Cardiac fibroblast (primary cell): Measurements from ENCODE around the gene SAC3D1.

Source experiments
- DNase-seq, 2 donors: peaks; one replicate each; pipeline versions ENCODE4 v3.0.0 to v3.0.0-alpha.2; 2010; ENCODE audit warnings: low read depth in 2 of 2
- H3K4me3 ChIP-seq, 2 donors: replicated peaks in 1 of 2; 1 replicate in 1 of 2; 2 replicates in 1 of 2; pipeline ENCODE4 v1.5.1; 2011; ENCODE audit warnings: low read depth in 2 of 2, low read length in 2 of 2, mild to moderate bottlenecking in 2 of 2, moderate library complexity in 1 of 2
- TF ChIP-seq, protein P1 (sequence below): IDR thresholded peaks from one replicate; pipeline ENCODE4 v1.5.1; 2011; ENCODE audit warnings: low read depth, mild to moderate bottlenecking, low read length, inconsistent platforms

The SAC3D1 gene

DNA sequence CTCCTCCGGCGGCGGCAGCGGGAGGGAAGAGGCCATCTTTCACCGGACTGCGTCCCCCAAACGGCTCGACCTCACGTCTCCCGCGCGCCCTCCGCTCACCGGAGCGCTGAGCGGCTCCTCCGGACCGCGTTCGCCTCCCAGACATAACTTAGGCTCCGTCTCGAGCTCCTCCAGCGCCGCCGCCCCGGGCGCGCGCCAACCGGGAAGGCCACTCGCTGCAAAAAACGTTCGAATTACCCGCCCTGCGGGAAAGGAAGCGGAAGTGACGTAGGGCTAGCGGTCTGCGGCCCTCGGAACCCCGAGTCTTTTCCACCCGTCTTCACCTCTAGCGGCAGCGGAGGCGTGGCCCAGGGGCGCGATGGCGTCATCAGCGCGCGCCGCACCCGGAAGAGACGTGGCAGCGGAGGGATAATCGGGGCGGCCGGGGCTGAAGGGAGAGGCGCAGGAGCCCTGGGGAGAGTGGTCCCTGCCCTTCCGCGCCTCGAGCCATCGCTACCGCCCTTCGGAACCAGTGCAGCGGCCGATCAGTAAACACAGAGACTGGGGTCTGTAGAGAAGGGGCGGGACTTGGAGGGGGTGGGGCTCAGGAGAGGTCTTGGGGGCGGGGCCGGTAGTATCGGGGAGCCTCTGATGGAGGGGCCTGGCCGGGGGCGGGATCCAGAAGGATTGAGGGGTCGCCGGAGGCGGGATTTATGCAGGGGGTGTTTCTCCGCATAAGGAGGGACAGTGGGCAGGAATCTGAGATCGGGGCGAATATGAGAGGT is 43.0 kb downstream of the SAC3D1 start, which contains the start of the genes CDCA5 and ZFPL1:
TSS of gene CDCA5 (minus strand) at position 207 of the 764 bp plus-strand sequence. CDS start at position 145, 62 bp downstream.
TSS of gene ZFPL1 (plus strand) at position 389 of the 764 bp plus-strand sequence. CDS start 477 bp downstream, outside the sequence.
- TF ChIP-seq, protein P1, sequence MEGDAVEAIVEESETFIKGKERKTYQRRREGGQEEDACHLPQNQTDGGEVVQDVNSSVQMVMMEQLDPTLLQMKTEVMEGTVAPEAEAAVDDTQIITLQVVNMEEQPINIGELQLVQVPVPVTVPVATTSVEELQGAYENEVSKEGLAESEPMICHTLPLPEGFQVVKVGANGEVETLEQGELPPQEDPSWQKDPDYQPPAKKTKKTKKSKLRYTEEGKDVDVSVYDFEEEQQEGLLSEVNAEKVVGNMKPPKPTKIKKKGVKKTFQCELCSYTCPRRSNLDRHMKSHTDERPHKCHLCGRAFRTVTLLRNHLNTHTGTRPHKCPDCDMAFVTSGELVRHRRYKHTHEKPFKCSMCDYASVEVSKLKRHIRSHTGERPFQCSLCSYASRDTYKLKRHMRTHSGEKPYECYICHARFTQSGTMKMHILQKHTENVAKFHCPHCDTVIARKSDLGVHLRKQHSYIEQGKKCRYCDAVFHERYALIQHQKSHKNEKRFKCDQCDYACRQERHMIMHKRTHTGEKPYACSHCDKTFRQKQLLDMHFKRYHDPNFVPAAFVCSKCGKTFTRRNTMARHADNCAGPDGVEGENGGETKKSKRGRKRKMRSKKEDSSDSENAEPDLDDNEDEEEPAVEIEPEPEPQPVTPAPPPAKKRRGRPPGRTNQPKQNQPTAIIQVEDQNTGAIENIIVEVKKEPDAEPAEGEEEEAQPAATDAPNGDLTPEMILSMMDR: no peak
- H3K4me3 ChIP-seq: peak within 1 kb of the TSS; percentile 81 to 91
- peak; percentile 96 to 97 for DNase-seq

GRCh38 chr11:65084598-65085375 is 43.8 kb downstream of the SAC3D1 start:
- DNase-seq: no peak
- peak overlapping the region; percentile 81 to 91 for H3K4me3 ChIP-seq
- TF ChIP-seq, protein P1: no peak

- TF ChIP-seq, protein P1: no peak
- DNase-seq: no peak
- H3K4me3 ChIP-seq: no peak overlapping the region
These were observed 44.4 kb downstream of the SAC3D1 start for GRCh38 chr11:65085446-65085845.

GRCh38 chr11:65086809-65087208 is 45.8 kb downstream of the SAC3D1 start:
- DNase-seq: no peak
- TF ChIP-seq, protein P1: no peak

DNA sequence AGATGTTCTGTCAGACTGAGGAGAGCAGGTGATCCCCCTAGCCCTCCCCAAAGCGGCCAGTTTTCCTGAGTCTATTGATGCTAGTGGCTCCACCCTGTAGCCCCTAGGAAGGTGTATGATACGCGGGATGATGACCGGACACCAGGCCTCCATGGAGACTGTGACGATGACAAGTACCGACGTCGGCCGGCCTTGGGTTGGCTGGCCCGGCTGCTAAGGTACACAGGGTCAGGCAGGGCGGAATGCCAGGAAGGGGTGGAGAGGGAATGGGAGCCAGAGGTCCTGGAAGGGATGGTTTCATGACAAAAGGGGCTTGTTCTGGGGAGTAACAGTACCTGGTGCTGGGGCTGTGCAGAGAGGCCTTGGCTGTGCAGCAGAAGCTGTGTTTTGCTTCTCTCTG is 46.2 kb downstream of the SAC3D1 start:
- TF ChIP-seq, protein P1: no peak
- H3K4me3 ChIP-seq: no peak overlapping the region
- DNase-seq: no peak

More at GRCh38 chr11:65086809-65087208, 45.8 kb downstream of the SAC3D1 start:
- H3K4me3 ChIP-seq: no peak overlapping the region

GRCh38 chr11:65087827-65088226 is 46.8 kb downstream of the SAC3D1 start:
- no peak for DNase-seq
- no peak overlapping the region for H3K4me3 ChIP-seq
- TF ChIP-seq, protein P1: no peak
